SK-N-SH (cell line): Measurements from ENCODE around the gene MAPT.

Source experiments
- EZH2phosphoT487 ChIP-seq: fragments of 200-600 bp; sonication (generic); IDR thresholded peaks from 2 replicates; pipeline ENCODE4 v1.6.1; 2017; ENCODE audit warnings: low read depth, mixed run types, mild to moderate bottlenecking, antibody characterized with exemption, moderate library complexity, borderline replicate concordance
- NRF1 ChIP-seq: IDR thresholded peaks from 2 replicates; pipeline ENCODE4 v1.6.1; 2012; ENCODE audit warnings: low read depth, mild to moderate bottlenecking, low read length
- POLR2AphosphoS5 ChIP-seq: IDR thresholded peaks from 2 replicates; pipeline ENCODE4 v1.6.1; 2012; ENCODE audit warnings: low read depth, low read length
- RCOR1 ChIP-seq: fragments of 150-350 bp; IDR thresholded peaks from 2 replicates; pipeline ENCODE4 v1.6.1; 2017; ENCODE audit warnings: antibody characterized with exemption, low read length
- RFX5 ChIP-seq: IDR thresholded peaks from 2 replicates; pipeline ENCODE4 v1.6.1; 2012; ENCODE audit warnings: mild to moderate bottlenecking, improper control_type of control experiment, low read length
- TF ChIP-seq, protein P1 (sequence below): fragments of 200-600 bp; sonication (generic); IDR thresholded peaks from 2 replicates; pipeline ENCODE4 v1.6.1; 2017; ENCODE audit warnings: antibody characterized with exemption, mild to moderate bottlenecking, moderate library complexity

DNA sequence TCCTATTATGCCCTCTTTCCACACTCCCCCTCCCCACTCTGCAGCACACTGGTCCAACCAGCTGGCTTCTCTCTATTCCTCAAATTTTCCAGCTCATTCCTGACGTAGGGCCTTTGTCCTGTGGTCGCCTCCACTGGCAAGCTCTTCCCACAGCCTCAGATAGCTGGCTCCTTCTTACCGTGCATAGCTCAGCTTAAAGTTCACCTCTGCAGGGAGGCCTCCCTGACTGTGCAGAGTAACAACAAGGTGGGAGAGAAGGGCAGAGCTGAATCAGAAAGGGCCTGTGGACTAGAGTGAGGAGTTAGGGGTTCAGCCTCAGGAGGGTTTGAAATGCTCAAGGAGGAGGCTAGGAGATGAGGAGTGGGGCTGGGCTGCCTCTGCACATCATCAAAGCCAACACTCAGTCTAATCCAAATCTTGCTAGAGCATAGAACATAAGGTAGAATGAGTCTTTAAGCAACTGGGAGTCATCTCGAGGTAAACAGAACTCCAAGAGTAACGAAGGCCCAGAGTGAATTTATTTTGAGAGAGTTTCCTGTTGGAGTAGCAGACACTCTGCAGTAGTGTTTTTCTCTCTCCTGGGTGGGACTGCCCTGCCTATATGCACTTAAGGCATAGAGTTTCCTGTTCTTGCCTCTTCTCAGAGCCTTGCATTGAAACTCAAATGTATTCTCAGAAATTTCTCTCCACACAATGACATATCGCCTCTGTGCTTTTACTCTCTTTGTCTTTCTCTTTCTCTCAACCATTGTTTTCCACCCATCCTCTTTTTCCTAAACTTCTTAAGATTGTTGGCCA, 30.3 kb upstream of the MAPT start:
- TF ChIP-seq NRF1, result no peak
- no peak for TF ChIP-seq RFX5
- TF ChIP-seq, protein P1, sequence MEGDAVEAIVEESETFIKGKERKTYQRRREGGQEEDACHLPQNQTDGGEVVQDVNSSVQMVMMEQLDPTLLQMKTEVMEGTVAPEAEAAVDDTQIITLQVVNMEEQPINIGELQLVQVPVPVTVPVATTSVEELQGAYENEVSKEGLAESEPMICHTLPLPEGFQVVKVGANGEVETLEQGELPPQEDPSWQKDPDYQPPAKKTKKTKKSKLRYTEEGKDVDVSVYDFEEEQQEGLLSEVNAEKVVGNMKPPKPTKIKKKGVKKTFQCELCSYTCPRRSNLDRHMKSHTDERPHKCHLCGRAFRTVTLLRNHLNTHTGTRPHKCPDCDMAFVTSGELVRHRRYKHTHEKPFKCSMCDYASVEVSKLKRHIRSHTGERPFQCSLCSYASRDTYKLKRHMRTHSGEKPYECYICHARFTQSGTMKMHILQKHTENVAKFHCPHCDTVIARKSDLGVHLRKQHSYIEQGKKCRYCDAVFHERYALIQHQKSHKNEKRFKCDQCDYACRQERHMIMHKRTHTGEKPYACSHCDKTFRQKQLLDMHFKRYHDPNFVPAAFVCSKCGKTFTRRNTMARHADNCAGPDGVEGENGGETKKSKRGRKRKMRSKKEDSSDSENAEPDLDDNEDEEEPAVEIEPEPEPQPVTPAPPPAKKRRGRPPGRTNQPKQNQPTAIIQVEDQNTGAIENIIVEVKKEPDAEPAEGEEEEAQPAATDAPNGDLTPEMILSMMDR, result no peak
- TF ChIP-seq POLR2AphosphoS5, result no peak
- TF ChIP-seq RCOR1, result no peak
- TF ChIP-seq EZH2phosphoT487, result no peak
